H9 (cell line): Measurements from ENCODE around the gene HS1BP3. TPM values are rescaled to one million over a fixed set of nuclear protein-coding genes. Genes with fewer than 3 reads are reported as not detected.

Experiments used
- DNase-seq: peaks from one replicate; pipeline ENCODE4 v3.0.0-alpha.2; 2017
- H2AFZ ChIP-seq: one replicate; pipeline ENCODE4 v1.6.1; 2013; ENCODE audit warnings: mild to moderate bottlenecking, low read length, control low read depth, moderate library complexity
- H2AK5ac ChIP-seq: 2 replicates; pipeline ENCODE4 v1.6.1; 2013; ENCODE audit warnings: low read length, control low read depth, mixed read lengths; ENCODE audit not compliant: insufficient read length
- H2BK120ac ChIP-seq: one replicate; pipeline ENCODE4 v1.6.1; 2013; ENCODE audit warnings: low read depth, mild to moderate bottlenecking, low read length, control low read depth, inconsistent platforms; ENCODE audit not compliant: poor library complexity, severe bottlenecking
- H2BK12ac ChIP-seq: 2 replicates; pipeline ENCODE4 v1.6.1; 2013; ENCODE audit warnings: low read length, control low read depth, mixed read lengths, low read depth; ENCODE audit not compliant: insufficient read length
- H2BK15ac ChIP-seq: 2 replicates; pipeline ENCODE4 v1.6.1; 2013; ENCODE audit warnings: low read depth, low read length, control low read depth
- H2BK20ac ChIP-seq: one replicate; pipeline ENCODE4 v1.6.1; 2013; ENCODE audit warnings: low read depth, mild to moderate bottlenecking, low read length, control low read depth, inconsistent platforms; ENCODE audit not compliant: poor library complexity, severe bottlenecking
- H2BK5ac ChIP-seq: 2 replicates; pipeline ENCODE4 v1.6.1; 2013; ENCODE audit warnings: low read length, control low read depth, mixed read lengths; ENCODE audit not compliant: insufficient read length
- H3K14ac ChIP-seq: 2 replicates; pipeline ENCODE4 v1.6.1; 2013; ENCODE audit warnings: low read length, control low read depth; ENCODE audit not compliant: insufficient read depth
- H3K18ac ChIP-seq: 2 replicates; pipeline ENCODE4 v1.6.1; 2013; ENCODE audit warnings: low read depth, mild to moderate bottlenecking, mixed read lengths, low read length, control low read depth; ENCODE audit not compliant: insufficient read length
- H3K23ac ChIP-seq: 2 replicates; pipeline ENCODE4 v1.6.1; 2013; ENCODE audit warnings: low read length, control low read depth, mixed read lengths, low read depth; ENCODE audit not compliant: insufficient read length
- H3K23me2 ChIP-seq: 2 replicates; pipeline ENCODE4 v1.6.1; 2013; ENCODE audit warnings: low read depth, mild to moderate bottlenecking, mixed read lengths, low read length, control low read depth; ENCODE audit not compliant: insufficient read length, poor library complexity, severe bottlenecking
- H3K27ac ChIP-seq: 2 replicates; pipeline ENCODE4 v1.5.1; 2013; ENCODE audit warnings: low read length, control low read depth, mixed read lengths, low read depth; ENCODE audit not compliant: insufficient read length
- H3K27me3 ChIP-seq: 2 replicates; pipeline ENCODE4 v1.6.1; 2013; ENCODE audit warnings: low read length, control low read depth, inconsistent platforms; ENCODE audit not compliant: insufficient read depth
- H3K4ac ChIP-seq: 2 replicates; pipeline ENCODE4 v1.6.1; 2013; ENCODE audit warnings: low read depth, mild to moderate bottlenecking, control low read depth, inconsistent platforms, low read length, moderate library complexity
- H3K4me1 ChIP-seq: 2 replicates; pipeline ENCODE4 v1.6.1; 2013; ENCODE audit warnings: low read length, control low read depth, inconsistent platforms; ENCODE audit not compliant: insufficient read depth
- H3K4me2 ChIP-seq: 2 replicates; pipeline ENCODE4 v1.6.1; 2013; ENCODE audit warnings: low read length, control low read depth, mixed read lengths; ENCODE audit not compliant: insufficient read length, insufficient read depth
- H3K56ac ChIP-seq: 2 replicates; pipeline ENCODE4 v1.6.1; 2013; ENCODE audit warnings: low read depth, mild to moderate bottlenecking, mixed read lengths, low read length, control low read depth; ENCODE audit not compliant: insufficient read length
- H3K79me1 ChIP-seq: 2 replicates; pipeline ENCODE4 v1.6.1; 2013; ENCODE audit warnings: low read depth, mild to moderate bottlenecking, moderate library complexity, low read length, control low read depth, inconsistent platforms; ENCODE audit not compliant: insufficient read depth, poor library complexity, severe bottlenecking
- H3K79me2 ChIP-seq: 2 replicates; pipeline ENCODE4 v1.6.1; 2013; ENCODE audit warnings: low read length, control low read depth, inconsistent platforms; ENCODE audit not compliant: insufficient read depth
- H3K9ac ChIP-seq: 2 replicates; pipeline ENCODE4 v1.6.1; 2013; ENCODE audit warnings: low read length, control low read depth, mixed read lengths; ENCODE audit not compliant: insufficient read length; ENCODE audit errors: extremely low read depth
- H3K9me3 ChIP-seq: one replicate; pipeline ENCODE4 v1.6.1; 2013; ENCODE audit warnings: low read depth, low read length, inconsistent platforms; ENCODE audit not compliant: control insufficient read depth
- H3T11ph ChIP-seq: one replicate; pipeline ENCODE4 v1.6.1; 2013; ENCODE audit warnings: mild to moderate bottlenecking, low read length, control low read depth, inconsistent platforms
- H4K20me1 ChIP-seq: one replicate; pipeline ENCODE4 v1.6.1; 2013; ENCODE audit not compliant: control insufficient read depth, insufficient read length, insufficient read depth
- H4K5ac ChIP-seq: 2 replicates; pipeline ENCODE4 v1.6.1; 2013; ENCODE audit warnings: low read depth, mild to moderate bottlenecking, mixed read lengths, low read length, control low read depth; ENCODE audit not compliant: insufficient read length
- H4K8ac ChIP-seq: replicated peaks from 2 replicates; pipeline ENCODE4 v1.6.1; 2013; ENCODE audit warnings: low read length, control low read depth, mixed read lengths, low read depth; ENCODE audit not compliant: insufficient read length
- H4K91ac ChIP-seq: 2 replicates; pipeline ENCODE4 v1.6.1; 2013; ENCODE audit warnings: low read depth, mild to moderate bottlenecking, moderate library complexity, mixed read lengths, low read length, control low read depth; ENCODE audit not compliant: insufficient read length
- H3K27ac Mint-ChIP-seq, 3 experiments: 2 replicates in 2 of 3; 3 replicates in 1 of 3; pipeline ENCODE4 v1.8.0; 2020 to 2021; ENCODE audit warnings: mixed read lengths in 3 of 3, mild to moderate bottlenecking in 1 of 3, moderate library complexity in 1 of 3
- H3K27me3 Mint-ChIP-seq: 2 replicates; pipeline ENCODE4 v1.8.0; 2021; ENCODE audit warnings: low read depth, mild to moderate bottlenecking, moderate library complexity, mixed read lengths
- H3K36me3 Mint-ChIP-seq, 3 experiments: 2 replicates in 2 of 3; 3 replicates in 1 of 3; pipeline ENCODE4 v1.8.0; 2020 to 2021; ENCODE audit warnings: low read depth in 3 of 3, mixed read lengths in 3 of 3; ENCODE audit not compliant: insufficient read depth in 1 of 3
- H3K4me1 Mint-ChIP-seq, 2 experiments: 2 replicates each; pipeline ENCODE4 v1.8.0; 2020; ENCODE audit warnings: mixed read lengths in 2 of 2
- H3K4me3 Mint-ChIP-seq, 2 experiments: 2 replicates in 1 of 2; 3 replicates in 1 of 2; pipeline ENCODE4 v1.8.0; 2020 to 2021; ENCODE audit warnings: mild to moderate bottlenecking in 2 of 2, mixed read lengths in 2 of 2, moderate library complexity in 1 of 2
- H3K9me3 Mint-ChIP-seq, 2 experiments: 2 replicates in 1 of 2; 3 replicates in 1 of 2; pipeline ENCODE4 v1.8.0; 2020; ENCODE audit warnings: mild to moderate bottlenecking in 2 of 2, mixed read lengths in 2 of 2, moderate library complexity in 1 of 2
- CTCF ChIP-seq: fragments of 200-600 bp; sonication (generic); conservative IDR thresholded peaks from 3 replicates; pipeline ENCODE4 v1.8.0; 2021; ENCODE audit warnings: antibody characterized with exemption, mild to moderate bottlenecking
- WGBS: extraction: QIAGEN DNeasy Blood & Tissue Kit; methylation state at CpG from one replicate; pipeline ENCODE4 v1.1.7; 2013; ENCODE audit warnings: missing lambda C conversion rate, low lambda C conversion rate, mixed read lengths; ENCODE audit not compliant: insufficient read length; ENCODE audit errors: extremely low coverage; 5-methylcytosine and 5-hydroxymethylcytosine counted together
- total RNA-seq: library from RNA; stranded (reverse); gene quantifications from 2 replicates; pipeline ENCODE4 v1.2.1, GENCODE V29; 2021

HS1BP3 gene
- total RNA-seq, 1 experiment from 2014 or later: 11.1 TPM

GRCh38 chr2:20622731-20623130 is 28.2 kb downstream of the HS1BP3 start:
- Histone ChIP-seq H2BK15ac (no peak overlapping the region), H4K20me1 (no peaks in the 10 kb centered on the region), H3K4ac (no peak overlapping the region), H3K27ac (no peak overlapping the region), H4K91ac (no peak overlapping the region), H2AFZ (no peak overlapping the region), H3K18ac (no peak overlapping the region), H3K27me3 (no peaks in the 10 kb centered on the region), H3K9me3 (no peaks in the 10 kb centered on the region), H2BK12ac (no peak overlapping the region), H2AK5ac (no peak overlapping the region), H3K23ac (no peak overlapping the region), H4K5ac (no peak overlapping the region), H2BK20ac (no peak overlapping the region), H3K79me2 (no peaks in the 10 kb centered on the region), H3K4me1 (no peaks in the 10 kb centered on the region), H3K9ac (no peak overlapping the region), H3K79me1 (no peaks in the 10 kb centered on the region), H4K8ac (no peak overlapping the region), H3K4me2 (no peak overlapping the region), H3K56ac (no peak overlapping the region), H3K14ac (no peak overlapping the region), H2BK5ac (no peak overlapping the region), H2BK120ac (no peak overlapping the region), H3K23me2 (no peaks in the 10 kb centered on the region), H3T11ph (no peak overlapping the region)
- no peak for DNase-seq
- Mint-ChIP-seq H3K4me3 (no peak overlapping the region), H3K27me3 (no peaks in the 10 kb centered on the region; the same call in 1 of the 2 replicates), H3K4me1 (peaks cover 9 to 12% of the 10 kb centered on the region in 2 experiments), H3K27ac (no peak overlapping the region), H3K9me3 (no peaks in the 10 kb centered on the region), H3K36me3 (peaks cover 0 to 8% (median 6%) of the 10 kb centered on the region in 3 experiments; a peak in 3 of 7 replicates)
- WGBS: no CpG with 5 or more reads among the region's 10 CpGs
- TF ChIP-seq CTCF: no peak
